GM12891 (cell line): ENCODE data around the gene DNASE1L1.

Experiments
- PAX5 ChIP-seq: IDR thresholded peaks from 2 replicates; pipeline ENCODE4 v1.6.1; 2011; ENCODE audit warnings: low read length, moderate library complexity, mild to moderate bottlenecking; ENCODE audit not compliant: insufficient read depth, severe bottlenecking
- POLR2A ChIP-seq: IDR thresholded peaks from 2 replicates; pipeline ENCODE4 v1.6.1; 2011; ENCODE audit warnings: low read depth, low read length, control low read depth
- POLR2AphosphoS5 ChIP-seq: IDR thresholded peaks from 2 replicates; pipeline ENCODE4 v1.6.1; 2011; ENCODE audit warnings: low read depth, low read length, control low read depth
- POU2F2 ChIP-seq: IDR thresholded peaks from 2 replicates; pipeline ENCODE4 v1.6.1; 2011; ENCODE audit warnings: low read depth, mild to moderate bottlenecking, control low read depth, low read length, moderate library complexity
- TAF1 ChIP-seq: IDR thresholded peaks from 2 replicates; pipeline ENCODE4 v1.6.1; 2011; ENCODE audit warnings: low read depth, low read length, control low read depth

- TF ChIP-seq POLR2A: no peak
- TF ChIP-seq POLR2AphosphoS5: no peak
- no peak for TF ChIP-seq TAF1
- no peak for TF ChIP-seq POU2F2
- no peak for TF ChIP-seq PAX5
These were observed 6.4 kb downstream of the DNASE1L1 start for GRCh38 chrX:154402622-154403127.
